ENCODE results near the gene GALNT9.
"Not testable (repeated sequence)": the region's sequence is repeated elsewhere in the genome, so short reads cannot be mapped to it uniquely, and the experiment has no call there.

The GALNT9 gene

GRCh38 chr12:132255642-132256041, 73.7 kb downstream of the GALNT9 start:
- Mint-ChIP-seq H3K9me3 (no peaks in the 10 kb centered on the region), H3K27ac (no peak overlapping the region), H3K36me3 (ENCODE audit: low read depth) (no peaks in the 10 kb centered on the region), H3K4me3 (no peak overlapping the region), H3K4me1 (peaks cover 19% of the 10 kb centered on the region), H3K27me3 (ENCODE audit: low read depth, poor library complexity) (peaks cover 24% of the 10 kb centered on the region)
- no peak for TF ChIP-seq CTCF (IDR thresholded peaks at IDR 0.05)
- DNase-seq: no peak

GRCh38 chr12:132253698-132254480, 75.5 kb downstream of the GALNT9 start:
- TF ChIP-seq CTCF (IDR thresholded peaks at IDR 0.05): no peak

GRCh38 chr12:132252981-132253380, 76.4 kb downstream of the GALNT9 start:
- peaks cover 28% of the 10 kb centered on the region for H3K27me3 Mint-ChIP-seq (ENCODE audit: low read depth, poor library complexity)
- H3K4me3 Mint-ChIP-seq; H3K36me3 Mint-ChIP-seq (ENCODE audit: low read depth); H3K9me3 Mint-ChIP-seq; DNase-seq; H3K27ac Mint-ChIP-seq: not testable (repeated sequence)
- H3K4me1 Mint-ChIP-seq: peaks cover 25% of the 10 kb centered on the region

More at GRCh38 chr12:132253698-132254480, 75.5 kb downstream of the GALNT9 start:
- Mint-ChIP-seq H3K27me3 (ENCODE audit: low read depth, poor library complexity) (peaks cover 28% of the 10 kb centered on the region), H3K27ac (no peak overlapping the region), H3K9me3 (no peaks in the 10 kb centered on the region), H3K36me3 (ENCODE audit: low read depth) (no peaks in the 10 kb centered on the region), H3K4me1 (peaks cover 21% of the 10 kb centered on the region), H3K4me3 (no peak overlapping the region)
- DNase-seq: no peak

DNA sequence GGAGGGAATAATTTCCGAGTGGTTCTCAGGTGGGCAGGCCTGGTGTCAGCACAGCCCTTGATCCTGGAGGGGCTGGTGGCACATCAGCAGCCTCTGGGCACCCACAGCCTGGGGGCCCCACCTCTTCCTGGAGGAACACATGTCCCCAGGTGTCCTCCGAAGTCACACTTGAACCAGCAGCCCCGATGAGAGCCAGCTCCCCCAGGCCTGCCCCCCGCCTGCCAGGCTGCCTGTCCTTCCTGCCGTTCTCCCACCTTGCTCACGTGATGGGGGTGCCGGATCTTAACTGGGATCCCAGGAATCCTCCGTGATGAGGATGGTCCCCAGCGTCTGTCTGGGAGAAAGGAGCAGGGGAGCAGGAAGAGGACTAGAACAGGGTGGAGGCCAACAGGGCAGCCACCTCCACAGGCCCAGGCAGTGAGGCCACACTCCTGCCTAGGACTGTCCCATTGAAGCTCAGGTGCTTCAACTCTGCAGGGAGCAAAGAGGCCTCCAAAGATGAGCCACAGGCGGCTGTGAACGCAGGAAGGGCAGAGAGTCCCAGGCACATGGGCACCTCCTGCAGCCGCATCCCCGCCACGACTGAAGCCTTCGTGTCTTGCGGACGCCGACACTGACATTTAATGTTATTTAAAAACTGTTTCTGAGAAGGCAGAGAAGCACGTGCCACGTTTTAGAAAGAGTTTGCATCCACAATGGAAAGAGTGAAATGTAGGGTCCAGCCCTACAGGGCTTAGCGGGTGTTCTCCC, 77.5 kb downstream of the GALNT9 start:
- no peaks in the 10 kb centered on the region for H3K9me3 Mint-ChIP-seq
- no peaks in the 10 kb centered on the region for H3K36me3 Mint-ChIP-seq (ENCODE audit: low read depth)
- peaks cover 28% of the 10 kb centered on the region for H3K27me3 Mint-ChIP-seq (ENCODE audit: low read depth, poor library complexity)
- H3K4me1 Mint-ChIP-seq: peaks cover 25% of the 10 kb centered on the region
- no peak overlapping the region for H3K27ac Mint-ChIP-seq
- no peak for TF ChIP-seq CTCF (IDR thresholded peaks at IDR 0.05)
- no peak overlapping the region for H3K4me3 Mint-ChIP-seq
- DNase-seq: no peak

DNA sequence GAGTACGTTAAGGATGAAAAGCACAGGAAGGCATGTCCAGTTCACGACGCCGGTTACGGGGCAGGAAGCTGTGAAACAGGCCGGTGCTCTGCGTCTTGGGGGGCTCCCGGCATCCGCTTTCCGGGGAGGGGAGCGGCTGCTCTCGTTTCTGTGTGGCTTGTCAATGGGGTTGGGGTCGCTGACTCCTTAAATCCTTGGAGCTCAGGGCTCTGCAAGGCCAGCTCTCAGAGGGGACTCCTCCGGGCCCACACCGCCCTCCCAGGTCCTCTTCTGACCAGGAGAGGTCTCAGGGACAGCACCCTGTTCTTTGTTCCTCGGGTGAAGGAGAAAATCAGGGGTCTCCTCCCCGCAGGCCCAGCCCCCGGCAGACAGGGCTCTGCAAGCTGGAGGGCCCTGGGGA, 78.1 kb downstream of the GALNT9 start:
- H3K27ac Mint-ChIP-seq: no peak overlapping the region
- peaks cover 24% of the 10 kb centered on the region for H3K27me3 Mint-ChIP-seq (ENCODE audit: low read depth, poor library complexity)
- H3K9me3 Mint-ChIP-seq: no peaks in the 10 kb centered on the region
- TF ChIP-seq CTCF (IDR thresholded peaks at IDR 0.05): no peak
- no peak overlapping the region for H3K4me3 Mint-ChIP-seq
- H3K36me3 Mint-ChIP-seq (ENCODE audit: low read depth): no peaks in the 10 kb centered on the region
- no peak for DNase-seq
- peaks cover 25% of the 10 kb centered on the region for H3K4me1 Mint-ChIP-seq

GRCh38 chr12:132250707-132251106, 78.7 kb downstream of the GALNT9 start:
- H3K27me3 Mint-ChIP-seq (ENCODE audit: low read depth, poor library complexity): peaks cover 19% of the 10 kb centered on the region
- no peak for TF ChIP-seq CTCF (IDR thresholded peaks at IDR 0.05)
- peaks cover 30% of the 10 kb centered on the region for H3K4me1 Mint-ChIP-seq
- H3K36me3 Mint-ChIP-seq (ENCODE audit: low read depth): no peaks in the 10 kb centered on the region
- no peaks in the 10 kb centered on the region for H3K9me3 Mint-ChIP-seq
- H3K27ac Mint-ChIP-seq: no peak overlapping the region
- H3K4me3 Mint-ChIP-seq: no peak overlapping the region
- no peak for DNase-seq

Measured in nephron progenitor cell (in vitro differentiated cells).